GM18505 (cell line): ENCODE results near the gene TRIM26.

Source experiments
- ATAC-seq: cut with Tn5 transposase; IDR thresholded peaks from one replicate; pipeline ENCODE4 v1.9.1; 2021; ENCODE audit not compliant: unreplicated experiment
- POLR2A ChIP-seq: IDR thresholded peaks from 4 replicates; pipeline ENCODE4 v1.6.1; 2011; ENCODE audit warnings: borderline replicate concordance; ENCODE audit not compliant: insufficient read depth, insufficient read length; ENCODE audit errors: extremely low read depth

The TRIM26 gene

DNA sequence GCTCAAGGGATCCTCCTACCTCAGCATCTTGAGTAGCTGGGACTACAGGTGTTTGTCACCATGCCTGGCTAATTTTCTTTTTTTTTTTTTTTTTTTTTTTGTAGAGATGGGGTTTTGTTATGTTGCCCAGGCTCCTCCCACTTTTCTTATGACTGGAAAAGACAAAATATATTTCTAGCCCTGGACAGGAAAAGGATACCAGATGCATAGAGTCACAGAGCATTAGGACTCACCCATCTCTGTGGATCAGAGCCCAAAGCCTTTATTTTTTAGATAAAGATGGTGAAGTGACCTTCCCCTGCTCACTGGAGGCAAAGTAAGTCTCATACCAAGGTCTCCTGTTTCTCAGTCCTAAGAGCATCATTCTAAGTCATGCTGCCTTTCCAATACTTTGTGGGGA lies 55.6 kb downstream of the TRIM26 start:
- TF ChIP-seq POLR2A = no peak
- ATAC-seq = no peak

DNA sequence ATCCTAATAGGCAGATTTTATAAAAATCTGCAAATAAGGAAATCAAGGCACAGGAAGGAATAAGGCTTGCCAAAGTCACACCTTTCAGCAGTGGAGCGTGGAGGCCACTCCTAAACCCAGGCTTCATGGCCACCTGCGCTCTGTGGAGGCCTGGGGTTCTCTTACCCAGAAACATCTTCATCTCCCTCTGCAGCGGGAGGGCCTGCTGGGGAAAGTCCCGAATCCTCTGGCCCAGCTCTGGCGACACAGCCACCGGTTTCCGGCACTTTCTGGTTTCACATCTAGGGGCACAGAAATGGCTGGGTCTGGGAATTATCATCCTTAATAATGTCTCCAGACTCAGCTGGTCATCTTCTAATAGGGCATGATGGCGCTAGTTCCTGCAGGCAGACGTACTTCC lies 56.4 kb downstream of the TRIM26 start:
- no peak for TF ChIP-seq POLR2A
- ATAC-seq = no peak

- no peak for TF ChIP-seq POLR2A
- ATAC-seq = no peak
Measured at GRCh38 chr6:30156262-30156599, 57.0 kb downstream of the TRIM26 start.

GRCh38 chr6:30155520-30156261 lies 57.5 kb downstream of the TRIM26 start:
- ATAC-seq = no peak
- TF ChIP-seq POLR2A = no peak

DNA sequence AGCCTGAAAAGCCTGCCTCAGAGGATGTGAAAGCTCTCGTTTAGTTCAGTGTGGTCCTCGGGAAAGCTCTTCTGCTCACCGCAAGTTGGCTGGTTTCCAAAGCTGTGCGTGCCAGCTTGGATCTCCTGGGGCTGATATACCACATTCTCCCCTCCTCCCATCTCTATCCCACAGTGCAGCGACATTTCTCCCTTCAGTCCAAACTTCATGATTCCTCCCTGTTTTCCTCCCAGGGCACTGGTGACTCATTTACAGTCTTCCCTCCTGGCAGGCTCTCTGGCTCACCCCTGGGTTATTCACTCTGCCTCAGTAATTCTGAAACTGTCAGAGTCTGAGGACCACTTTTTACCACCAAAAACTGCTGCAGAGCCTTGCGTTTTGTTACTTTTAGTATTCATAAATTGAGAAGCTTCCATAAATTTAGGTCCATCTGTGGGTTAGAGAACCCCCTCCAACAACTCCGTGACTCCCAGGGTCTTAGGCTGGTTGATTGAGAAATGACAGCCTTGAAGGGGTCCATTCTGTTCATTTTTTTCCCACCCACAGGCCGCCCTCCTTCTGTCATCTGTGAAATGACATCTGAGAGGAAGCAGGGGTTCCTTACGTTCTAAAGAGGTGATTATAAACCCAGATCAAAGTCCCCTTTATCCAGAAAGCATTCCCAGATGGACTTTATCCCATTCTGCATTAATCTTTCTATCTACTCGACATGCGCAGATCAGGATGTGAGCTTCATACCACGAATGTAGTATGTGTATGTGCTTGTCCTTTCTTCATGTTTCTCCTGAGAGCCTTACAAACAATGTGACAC lies 58.3 kb downstream of the TRIM26 start:
- TF ChIP-seq POLR2A = no peak
- ATAC-seq = no peak

DNA sequence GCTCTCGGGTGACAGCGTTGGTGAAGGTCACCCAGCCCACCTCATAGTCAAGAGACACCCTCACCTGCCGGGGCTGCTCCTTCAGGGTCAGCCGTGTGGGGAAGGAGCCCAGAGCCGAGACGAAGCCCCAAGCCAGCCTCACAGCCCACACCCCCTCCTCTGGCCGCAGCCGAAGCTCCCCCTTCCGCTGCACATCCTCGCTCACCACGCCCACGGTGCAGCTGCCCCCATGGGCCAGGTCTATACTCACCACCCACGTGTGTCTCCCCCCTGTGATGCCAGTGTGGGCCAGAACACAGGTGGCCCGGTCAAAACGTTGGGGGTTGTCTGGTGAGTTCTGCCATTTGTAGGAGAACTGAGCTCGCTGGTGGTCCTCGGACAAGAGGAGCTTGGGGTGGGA lies 59.1 kb downstream of the TRIM26 start:
- no peak for ATAC-seq
- no peak for TF ChIP-seq POLR2A

DNA sequence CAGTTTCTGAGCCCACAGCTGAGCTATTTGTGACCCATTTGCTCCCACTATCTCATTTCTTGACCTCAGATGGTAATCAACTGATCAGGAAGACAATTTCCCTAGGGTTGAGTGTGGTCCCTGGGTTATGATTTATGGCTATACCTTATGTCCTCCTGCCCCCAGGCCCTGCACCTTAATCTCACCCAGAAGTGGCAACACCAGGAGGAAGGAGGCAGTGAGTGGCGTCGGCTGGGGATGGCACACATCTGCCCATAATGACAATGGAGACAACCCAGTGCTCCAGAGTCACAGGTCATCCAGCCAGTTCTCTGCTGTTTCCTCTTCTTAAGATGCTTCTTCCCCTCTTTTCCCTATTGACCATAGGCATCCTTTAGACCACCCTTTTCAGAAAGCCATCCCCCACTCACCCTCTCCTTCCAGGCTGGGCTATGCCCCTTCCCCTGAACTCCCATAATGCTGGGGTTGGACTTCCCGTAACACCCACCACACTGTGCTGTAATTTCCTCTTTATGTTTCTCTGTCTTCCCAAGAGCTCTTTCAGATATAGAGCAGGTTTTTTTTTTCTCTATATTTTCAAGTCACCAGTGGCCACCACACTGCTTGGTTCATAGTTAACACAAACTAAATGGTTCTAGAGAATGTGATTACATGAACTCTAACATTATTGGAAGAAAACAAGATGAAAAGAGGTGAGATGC lies 60.1 kb downstream of the TRIM26 start:
- ATAC-seq = no peak
- TF ChIP-seq POLR2A = no peak

GRCh38 chr6:30152016-30152673 lies 61.1 kb downstream of the TRIM26 start:
- ATAC-seq = no peak

DNA sequence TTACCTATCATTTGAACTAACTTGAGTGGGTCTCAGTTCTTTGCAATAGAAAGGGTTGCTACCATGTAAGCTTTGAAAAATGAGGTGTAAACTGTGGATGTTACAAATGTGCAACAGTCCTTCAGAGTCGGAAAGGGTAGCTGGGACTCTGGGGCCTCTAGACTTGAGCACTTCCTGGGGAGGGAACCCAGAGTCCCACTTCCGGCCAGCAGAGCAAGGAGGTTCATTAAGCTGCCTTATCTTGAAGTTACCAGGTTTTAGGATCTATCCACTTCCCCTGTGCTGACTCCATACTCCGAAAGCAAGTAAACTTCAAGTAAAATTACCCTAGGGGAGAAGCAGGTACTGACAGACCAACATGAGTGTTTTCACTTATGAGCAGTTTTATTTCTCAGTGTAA lies 61.6 kb downstream of the TRIM26 start:
- TF ChIP-seq POLR2A = no peak
- ATAC-seq = no peak

More at GRCh38 chr6:30152016-30152673, 61.1 kb downstream of the TRIM26 start:
- TF ChIP-seq POLR2A = no peak

DNA sequence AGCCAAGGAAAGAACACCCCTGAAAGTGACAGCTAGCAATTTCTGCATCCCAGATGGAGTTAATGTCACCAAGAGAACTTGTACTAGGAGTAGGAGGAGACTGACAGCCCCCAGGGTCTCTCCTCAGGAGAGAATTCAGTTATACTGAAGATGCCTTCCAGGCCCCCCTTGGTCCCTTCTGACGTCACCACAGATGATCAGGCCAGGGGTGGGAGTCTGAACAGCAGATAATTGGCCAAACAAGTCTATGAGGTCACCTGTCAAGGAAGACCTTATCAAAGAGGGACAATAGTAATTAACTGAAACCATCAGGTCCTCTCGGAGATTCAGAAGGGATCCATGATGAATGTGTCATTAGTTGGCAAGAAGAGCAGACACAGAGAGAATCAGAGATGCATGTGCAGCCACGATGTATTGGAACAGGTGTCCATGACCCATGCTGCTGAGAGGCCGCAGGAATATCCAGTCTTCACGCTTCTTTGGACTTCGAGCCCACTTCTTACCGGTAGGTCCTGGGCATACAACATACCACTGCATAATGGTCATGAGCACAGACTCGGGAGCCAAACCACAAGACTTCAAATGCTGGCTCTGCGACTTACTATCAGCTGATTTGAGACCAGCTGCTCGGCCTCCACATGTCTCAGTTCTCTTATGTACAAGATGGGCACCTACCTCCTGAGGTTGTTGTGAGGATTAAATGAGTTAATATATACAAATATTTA lies 62.4 kb downstream of the TRIM26 start:
- ATAC-seq = no peak
- no peak for TF ChIP-seq POLR2A

- no peak for ATAC-seq
Measured at GRCh38 chr6:30149858-30150550, 63.2 kb downstream of the TRIM26 start.

GRCh38 chr6:30149234-30149633 lies 64.0 kb downstream of the TRIM26 start:
- TF ChIP-seq POLR2A = no peak
- ATAC-seq = no peak

More at GRCh38 chr6:30149858-30150550, 63.2 kb downstream of the TRIM26 start:
- no peak for TF ChIP-seq POLR2A

- TF ChIP-seq POLR2A = no peak
- no peak for ATAC-seq
Measured at GRCh38 chr6:30147096-30147495, 66.1 kb downstream of the TRIM26 start.

DNA sequence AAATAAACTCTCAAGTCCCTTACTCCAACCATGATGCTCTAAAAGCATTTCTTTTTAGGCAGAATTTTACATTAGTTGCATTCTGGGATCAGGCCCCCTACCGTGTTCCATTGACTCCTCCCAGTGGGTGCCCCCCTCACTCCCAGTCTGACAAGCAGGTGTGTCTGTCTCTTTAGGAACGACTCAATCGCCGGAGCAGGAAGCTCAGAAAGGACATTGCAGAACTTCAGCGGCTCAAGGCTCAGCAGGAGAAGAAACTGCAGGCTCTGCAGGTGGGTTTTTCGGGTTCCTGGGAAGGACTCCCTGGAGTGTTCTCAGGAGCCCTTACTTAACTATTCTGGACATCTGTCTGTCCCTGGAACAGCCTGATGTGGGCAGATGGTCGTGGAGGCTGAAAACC lies 67.4 kb downstream of the TRIM26 start:
- no peak for TF ChIP-seq POLR2A
- ATAC-seq = no peak
